Effector memory CD8-positive, alpha-beta T cell (primary cell): ENCODE results near the gene OR1I1.
"Not testable (repeated sequence)": the region's sequence is repeated elsewhere in the genome, so short reads cannot be mapped to it uniquely, and the experiment has no call there.

ENCODE experiments used
- ATAC-seq: fragments of 150-1000 bp; cut with Tn5 transposase; replicated peaks from 2 replicates; pipeline ENCODE4 v1.10.0; 2021; ENCODE audit warnings: mild to moderate bottlenecking, moderate library complexity
- DNase-seq, 3 experiments: peaks; one replicate each; pipeline ENCODE4 v3.0.0; 2021
- H3K27ac Mint-ChIP-seq, 2 donors: one replicate each; pipeline ENCODE4 v1.8.0; 2022; ENCODE audit warnings: mild to moderate bottlenecking in 2 of 2, mixed read lengths in 2 of 2, moderate library complexity in 2 of 2
- H3K27me3 Mint-ChIP-seq, 2 donors: one replicate each; pipeline ENCODE4 v1.8.0; 2022; ENCODE audit warnings: mixed read lengths in 2 of 2
- H3K36me3 Mint-ChIP-seq: one replicate; pipeline ENCODE4 v1.8.0; 2022; ENCODE audit warnings: mild to moderate bottlenecking, moderate library complexity, mixed read lengths; ENCODE audit not compliant: insufficient read depth
- H3K4me1 Mint-ChIP-seq, 2 donors: one replicate each; pipeline ENCODE4 v1.8.0; 2022; ENCODE audit warnings: low read depth in 2 of 2, mixed read lengths in 2 of 2
- H3K4me3 Mint-ChIP-seq, 2 donors: one replicate each; pipeline ENCODE4 v1.8.0; 2022; ENCODE audit warnings: mild to moderate bottlenecking in 2 of 2, mixed read lengths in 2 of 2, moderate library complexity in 2 of 2
- H3K9me3 Mint-ChIP-seq, 2 donors: one replicate each; pipeline ENCODE4 v1.8.0; 2022; ENCODE audit warnings: mixed read lengths in 2 of 2

OR1I1 gene

DNA sequence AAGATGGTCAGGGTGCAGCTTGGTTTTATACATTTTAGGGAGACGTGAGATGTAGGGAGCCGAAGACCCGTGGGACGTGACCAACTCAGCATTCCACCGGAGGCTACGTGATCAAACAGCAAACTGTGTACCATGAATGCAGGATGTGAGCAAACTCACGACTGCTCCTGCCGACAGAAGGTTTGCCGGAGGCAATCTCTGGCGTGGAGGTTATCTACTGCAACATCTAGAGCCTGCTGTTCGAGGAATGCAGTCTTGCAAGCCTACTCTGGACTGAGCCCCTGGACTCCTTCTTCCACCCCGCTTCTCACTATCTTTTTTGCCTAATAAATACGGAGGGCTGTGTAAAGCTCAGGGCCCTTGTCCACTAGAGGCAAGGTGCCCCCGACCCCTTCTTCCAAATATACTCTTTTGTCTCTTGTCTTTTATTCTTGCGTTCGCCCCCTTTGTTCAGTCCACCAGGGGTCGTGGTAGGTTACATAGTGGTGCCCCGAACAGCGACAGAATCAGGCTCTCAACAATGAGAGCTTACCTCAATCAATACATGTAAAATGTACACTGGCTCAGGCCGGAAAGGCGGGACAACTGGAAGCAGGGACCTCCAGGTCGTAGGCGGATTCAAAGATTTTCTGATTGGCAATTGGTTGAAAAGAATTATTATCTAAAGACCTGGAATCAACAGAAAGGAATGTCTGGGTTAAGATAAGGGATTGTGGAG is 8.9 kb upstream of the OR1I1 start:
- Mint-ChIP-seq H3K9me3 (no peaks in the 10 kb centered on the region), H3K36me3 (no peaks in the 10 kb centered on the region), H3K27me3 (peaks cover 28 to 36% of the 10 kb centered on the region in 2 donors), H3K27ac (no peak overlapping the region), H3K4me1 (no peaks in the 10 kb centered on the region), H3K4me3 (no peak overlapping the region)
- DNase-seq (no peak), ATAC-seq (no peak)

DNA sequence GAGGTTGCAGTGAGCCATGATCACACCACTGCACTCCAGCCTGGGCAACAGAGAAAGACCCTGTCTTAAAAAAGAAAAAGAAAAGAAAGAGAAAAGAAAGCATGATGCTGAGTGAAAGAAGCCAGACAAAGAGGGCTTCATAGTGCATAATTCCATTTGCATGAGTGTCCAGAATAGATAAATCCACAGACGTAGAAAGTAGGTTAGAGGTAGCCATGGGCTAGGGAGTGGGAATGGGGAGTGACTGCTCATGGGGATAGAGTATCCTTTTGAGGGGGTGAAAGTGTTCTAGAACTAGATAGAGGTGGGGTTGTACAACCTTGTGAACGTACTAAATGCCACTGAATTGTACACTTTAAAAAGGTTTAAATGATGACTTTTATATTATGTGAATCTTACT is 7.6 kb upstream of the OR1I1 start:
- Mint-ChIP-seq H3K9me3 (no peaks in the 10 kb centered on the region), H3K36me3 (no peaks in the 10 kb centered on the region), H3K4me1 (no peaks in the 10 kb centered on the region), H3K27me3 (peaks cover 32 to 43% of the 10 kb centered on the region in 2 donors), H3K4me3 (no peak overlapping the region), H3K27ac (no peak overlapping the region)
- no peak for DNase-seq
- no peak for ATAC-seq

GRCh38 chr19:15075806-15076205 is 6.2 kb upstream of the OR1I1 start:
- Mint-ChIP-seq H3K36me3 (no peaks in the 10 kb centered on the region), H3K9me3 (no peaks in the 10 kb centered on the region), H3K27ac (no peak overlapping the region), H3K4me1 (no peaks in the 10 kb centered on the region), H3K4me3 (no peak overlapping the region), H3K27me3 (peaks cover 27 to 36% of the 10 kb centered on the region in 2 donors)
- ATAC-seq (no peak), DNase-seq (no peak)

- not testable (repeated sequence) for H3K9me3 Mint-ChIP-seq, H3K36me3 Mint-ChIP-seq, ATAC-seq, H3K27ac Mint-ChIP-seq, DNase-seq, H3K4me1 Mint-ChIP-seq, H3K4me3 Mint-ChIP-seq
- peaks cover 37 to 62% of the 10 kb centered on the region in 2 donors for H3K27me3 Mint-ChIP-seq
These were observed 2.0 kb upstream of the OR1I1 start for GRCh38 chr19:15080002-15080401.

DNA sequence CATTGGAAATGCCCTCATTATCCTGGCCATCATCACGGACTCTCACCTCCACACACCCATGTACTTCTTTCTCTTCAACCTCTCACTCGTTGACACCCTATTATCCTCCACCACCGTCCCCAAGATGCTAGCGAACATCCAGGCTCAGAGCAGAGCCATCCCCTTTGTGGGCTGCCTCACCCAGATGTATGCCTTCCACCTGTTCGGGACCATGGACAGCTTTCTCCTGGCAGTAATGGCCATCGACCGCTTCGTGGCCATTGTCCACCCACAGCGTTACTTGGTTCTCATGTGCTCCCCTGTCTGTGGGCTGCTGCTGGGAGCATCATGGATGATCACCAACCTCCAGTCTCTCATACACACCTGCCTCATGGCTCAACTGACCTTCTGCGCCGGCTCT is 5.2 kb downstream of the OR1I1 start:
- ATAC-seq = no peak
- Mint-ChIP-seq H3K27me3 (peaks cover 37 to 53% of the 10 kb centered on the region in 2 donors), H3K4me3 (no peak overlapping the region), H3K9me3 (no peaks in the 10 kb centered on the region), H3K36me3 (no peaks in the 10 kb centered on the region), H3K4me1 (peaks cover 0 to 2% of the 10 kb centered on the region in 2 donors), H3K27ac (no peak overlapping the region)
- no peak for DNase-seq

- H3K27ac Mint-ChIP-seq = no peak overlapping the region
- H3K36me3 Mint-ChIP-seq = no peaks in the 10 kb centered on the region
- no peak overlapping the region for H3K4me3 Mint-ChIP-seq
- H3K27me3 Mint-ChIP-seq = peaks cover 18 to 26% of the 10 kb centered on the region in 2 donors
- DNase-seq (peak; percentile 62 to 66 (median 65)), ATAC-seq (peak; percentile 61)
- no peaks in the 10 kb centered on the region for H3K9me3 Mint-ChIP-seq
- peaks cover 0 to 3% of the 10 kb centered on the region in 2 donors for H3K4me1 Mint-ChIP-seq
These were observed 10.1 kb downstream of the OR1I1 start for GRCh38 chr19:15091918-15092753.

- H3K27me3 Mint-ChIP-seq = peaks cover 12 to 21% of the 10 kb centered on the region in 2 donors
- no peaks in the 10 kb centered on the region for H3K36me3 Mint-ChIP-seq
- ATAC-seq (no peak), DNase-seq (no peak)
- no peaks in the 10 kb centered on the region for H3K9me3 Mint-ChIP-seq
- H3K27ac Mint-ChIP-seq = no peak overlapping the region
- H3K4me3 Mint-ChIP-seq = no peak overlapping the region
- peaks cover 0 to 3% of the 10 kb centered on the region in 2 donors for H3K4me1 Mint-ChIP-seq
These were observed 11.0 kb downstream of the OR1I1 start for GRCh38 chr19:15093001-15093400.

GRCh38 chr19:15096223-15096622 is 14.2 kb downstream of the OR1I1 start:
- DNase-seq = no peak
- peaks cover 17 to 25% of the 10 kb centered on the region in 2 donors for H3K27me3 Mint-ChIP-seq
- H3K27ac Mint-ChIP-seq = no peak overlapping the region
- H3K4me3 Mint-ChIP-seq = no peak overlapping the region
- no peak for ATAC-seq
- peaks cover 0 to 3% of the 10 kb centered on the region in 2 donors for H3K4me1 Mint-ChIP-seq
- no peaks in the 10 kb centered on the region for H3K36me3 Mint-ChIP-seq
- H3K9me3 Mint-ChIP-seq = no peaks in the 10 kb centered on the region

GRCh38 chr19:15097980-15098379 is 16.0 kb downstream of the OR1I1 start:
- H3K27me3 Mint-ChIP-seq = peaks cover 17 to 25% of the 10 kb centered on the region in 2 donors
- H3K36me3 Mint-ChIP-seq, H3K9me3 Mint-ChIP-seq, ATAC-seq, H3K4me1 Mint-ChIP-seq, DNase-seq, H3K27ac Mint-ChIP-seq, H3K4me3 Mint-ChIP-seq: not testable (repeated sequence)

- no peak overlapping the region for H3K27ac Mint-ChIP-seq
- no peaks in the 10 kb centered on the region for H3K4me1 Mint-ChIP-seq
- peaks cover 2 to 4% of the 10 kb centered on the region in 2 donors for H3K9me3 Mint-ChIP-seq
- H3K36me3 Mint-ChIP-seq = no peaks in the 10 kb centered on the region
- DNase-seq (no peak), ATAC-seq (no peak)
- peaks cover 17 to 27% of the 10 kb centered on the region in 2 donors for H3K27me3 Mint-ChIP-seq
- no peak overlapping the region for H3K4me3 Mint-ChIP-seq
These were observed 16.4 kb downstream of the OR1I1 start for GRCh38 chr19:15098460-15098859.

DNA sequence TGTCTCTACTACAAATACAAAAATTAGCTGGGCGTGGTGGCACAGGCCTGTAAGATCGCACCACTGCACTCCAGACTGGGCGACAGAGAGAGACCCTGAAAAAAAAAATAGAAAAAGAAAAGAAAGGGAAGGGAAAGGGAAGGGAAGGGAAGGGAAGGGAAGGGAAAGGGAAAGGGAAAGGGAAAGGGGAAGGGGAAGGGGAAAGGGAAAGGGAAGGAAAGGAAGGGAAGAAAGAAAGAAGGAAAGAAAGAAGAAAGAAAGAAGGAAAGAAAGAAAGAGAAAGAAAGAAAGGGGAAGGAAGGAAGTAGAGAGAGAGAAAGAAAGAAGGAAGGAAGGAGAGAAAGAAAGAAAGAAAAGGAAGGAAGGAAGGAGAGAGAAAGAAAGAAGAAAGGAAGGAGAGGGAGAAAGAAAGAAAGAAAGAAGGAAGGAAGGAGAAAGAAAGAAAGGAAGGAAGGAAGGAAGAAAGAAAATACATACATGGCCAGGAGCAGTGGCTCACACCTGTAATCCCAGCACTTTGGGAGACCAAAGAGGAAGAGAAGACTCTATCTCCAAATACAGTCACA is 17.1 kb downstream of the OR1I1 start:
- H3K4me1 Mint-ChIP-seq = no peaks in the 10 kb centered on the region
- no peak overlapping the region for H3K27ac Mint-ChIP-seq

GRCh38 chr19:15101479-15102082 is 19.6 kb downstream of the OR1I1 start:
- H3K27me3 Mint-ChIP-seq = peaks cover 20 to 44% of the 10 kb centered on the region in 2 donors
- H3K27ac Mint-ChIP-seq = no peak overlapping the region
- peaks cover 10 to 17% of the 10 kb centered on the region in 2 donors for H3K9me3 Mint-ChIP-seq
- H3K36me3 Mint-ChIP-seq = no peaks in the 10 kb centered on the region
- DNase-seq = peak; percentile 33 to 43 (median 36)
- no peak overlapping the region for H3K4me3 Mint-ChIP-seq
- peak; percentile 53 for ATAC-seq
- peaks cover 0 to under 1% of the 10 kb centered on the region in 2 donors for H3K4me1 Mint-ChIP-seq

More for the DNA sequence above, 17.1 kb downstream of the OR1I1 start:
- no peak overlapping the region for H3K4me3 Mint-ChIP-seq
- H3K36me3 Mint-ChIP-seq = no peaks in the 10 kb centered on the region
- peaks cover 5 to 10% of the 10 kb centered on the region in 2 donors for H3K9me3 Mint-ChIP-seq
- DNase-seq (no peak), ATAC-seq (no peak)
- peaks cover 17 to 33% of the 10 kb centered on the region in 2 donors for H3K27me3 Mint-ChIP-seq

DNA sequence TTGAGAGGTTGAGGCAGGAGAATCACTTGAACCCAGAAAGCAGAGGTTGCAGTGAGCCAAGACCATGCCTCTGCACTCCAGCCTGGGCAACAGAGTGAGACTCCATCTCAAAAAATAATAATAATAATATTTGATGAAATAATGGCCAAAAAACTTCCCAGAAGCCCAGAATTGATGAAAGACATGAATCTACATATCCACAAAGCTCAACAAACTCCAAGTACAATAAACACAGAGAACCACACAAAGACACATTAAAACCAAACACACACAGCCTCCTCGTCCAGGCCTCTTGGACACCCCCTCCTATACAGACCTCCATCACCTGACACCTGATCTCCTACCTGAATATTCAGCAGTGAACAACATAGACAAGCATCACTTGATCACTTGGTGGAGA is 22.0 kb downstream of the OR1I1 start:
- Mint-ChIP-seq H3K27ac (no peak overlapping the region), H3K4me1 (peaks cover 3 to 4% of the 10 kb centered on the region in 2 donors), H3K4me3 (no peak overlapping the region), H3K36me3 (no peaks in the 10 kb centered on the region), H3K27me3 (peaks cover 25 to 54% of the 10 kb centered on the region in 2 donors), H3K9me3 (peaks cover 10 to 17% of the 10 kb centered on the region in 2 donors)
- DNase-seq (no peak), ATAC-seq (no peak)
